Vagina (tissue), 2 donors: ENCODE results near the gene DPP10.

Experiments
- CTCF ChIP-seq, 3 experiments: fragments of 450-650 bp in 2 of 3; fragments of 200-600 bp in 1 of 3; sonication (generic) in 1 of 3; IDR thresholded peaks; one replicate each; pipeline ENCODE4 v1.5.1; 2017 to 2019; ENCODE audit warnings: antibody characterized with exemption in 3 of 3, mild to moderate bottlenecking in 2 of 3, moderate library complexity in 2 of 3
- POLR2A ChIP-seq, 2 donors: fragments of 450-650 bp; IDR thresholded peaks; one replicate each; pipeline ENCODE4 v1.6.1; 2017; ENCODE audit warnings: antibody characterized with exemption in 2 of 2, mild to moderate bottlenecking in 2 of 2, moderate library complexity in 2 of 2
- POLR2AphosphoS5 ChIP-seq, 2 donors: sonication (generic); formaldehyde crosslinking; IDR thresholded peaks; one replicate each; pipeline ENCODE4 v1.9.0; 2017; ENCODE audit warnings: antibody characterized with exemption in 2 of 2, mild to moderate bottlenecking in 2 of 2, low read depth in 1 of 2; ENCODE audit not compliant: insufficient read depth in 1 of 2

- TF ChIP-seq POLR2A (IDR thresholded peaks at IDR 0.05), result no peak
- TF ChIP-seq POLR2AphosphoS5 (IDR thresholded peaks at IDR 0.05; ENCODE audit: insufficient read depth in 1 of 2, low read depth in 1 of 2), result no peak
- no peak for TF ChIP-seq CTCF (IDR thresholded peaks at IDR 0.05)
Measured at GRCh38 chr2:114526841-114527240, 84.4 kb downstream of the DPP10 start.
